LNCAP (cell line): ENCODE results near the gene CDC26.

Experiments used
- CTCF ChIP-seq: fragments of 450-650 bp; IDR thresholded peaks from 2 replicates; pipeline ENCODE4 v1.5.1; 2017; ENCODE audit warnings: mild to moderate bottlenecking

CDC26 gene

GRCh38 chr9:113261917-113262671, 13.3 kb downstream of the CDC26 start:
- TF ChIP-seq CTCF, result no peak

- TF ChIP-seq CTCF, result no peak
Observed at GRCh38 chr9:113258282-113258681, 17.1 kb downstream of the CDC26 start.

GRCh38 chr9:113257863-113258262, 17.5 kb downstream of the CDC26 start:
- TF ChIP-seq CTCF, result no peak

- TF ChIP-seq CTCF, result no peak
Observed at GRCh38 chr9:113255438-113255837, 19.9 kb downstream of the CDC26 start.

GRCh38 chr9:113254991-113255390, 20.4 kb downstream of the CDC26 start:
- no peak for TF ChIP-seq CTCF

GRCh38 chr9:113250807-113251206, 24.6 kb downstream of the CDC26 start:
- TF ChIP-seq CTCF, result no peak

GRCh38 chr9:113247640-113248039, 27.7 kb downstream of the CDC26 start:
- no peak for TF ChIP-seq CTCF

- no peak for TF ChIP-seq CTCF
Observed at GRCh38 chr9:113246928-113247327, 28.4 kb downstream of the CDC26 start.
